ENCODE data around the gene GXYLT1.

Gene GXYLT1

GRCh38 chr12:42085594-42085993 lies 59.1 kb downstream of the GXYLT1 start:
- H3K4me3 ChIP-seq (ENCODE audit: severe bottlenecking): no peak overlapping the region
- ATAC-seq (ENCODE audit: low read depth): no peak
- H3K9me3 ChIP-seq (ENCODE audit: severe bottlenecking): no peaks in the 10 kb centered on the region
- H3K27me3 ChIP-seq (ENCODE audit: insufficient read depth, poor library complexity, severe bottlenecking): no peaks in the 10 kb centered on the region
- H3K36me3 ChIP-seq (ENCODE audit: low read depth): no peaks in the 10 kb centered on the region; the same call in 1 of the 2 replicates
- no peak for DNase-seq (ENCODE audit: low spot score)
- H3K27ac ChIP-seq (ENCODE audit: poor library complexity, severe bottlenecking): no peak overlapping the region
- no peak for TF ChIP-seq CTCF (IDR thresholded peaks at IDR 0.05; ENCODE audit: poor library complexity, severe bottlenecking)
- H3K4me1 ChIP-seq (ENCODE audit: insufficient read depth, poor library complexity, severe bottlenecking): peaks cover 3% of the 10 kb centered on the region

- no peak for TF ChIP-seq CTCF (IDR thresholded peaks at IDR 0.05; ENCODE audit: poor library complexity, severe bottlenecking)
- Histone ChIP-seq H3K4me3 (ENCODE audit: severe bottlenecking) (no peak overlapping the region), H3K27ac (ENCODE audit: poor library complexity, severe bottlenecking) (no peak overlapping the region), H3K36me3 (ENCODE audit: low read depth) (no peaks in the 10 kb centered on the region; the same call in 1 of the 2 replicates), H3K4me1 (ENCODE audit: insufficient read depth, poor library complexity, severe bottlenecking) (no peaks in the 10 kb centered on the region), H3K27me3 (ENCODE audit: insufficient read depth, poor library complexity, severe bottlenecking) (no peaks in the 10 kb centered on the region), H3K9me3 (ENCODE audit: severe bottlenecking) (no peaks in the 10 kb centered on the region)
- DNase-seq (ENCODE audit: low spot score) (no peak), ATAC-seq (ENCODE audit: low read depth) (no peak)
Observed at GRCh38 chr12:42084522-42084921, 60.2 kb downstream of the GXYLT1 start.

GRCh38 chr12:42076976-42077375 lies 67.7 kb downstream of the GXYLT1 start:
- no peak for DNase-seq (ENCODE audit: low spot score)
- no peak for TF ChIP-seq CTCF (IDR thresholded peaks at IDR 0.05; ENCODE audit: poor library complexity, severe bottlenecking)
- Histone ChIP-seq H3K27me3 (ENCODE audit: insufficient read depth, poor library complexity, severe bottlenecking) (no peaks in the 10 kb centered on the region), H3K9me3 (ENCODE audit: severe bottlenecking) (no peaks in the 10 kb centered on the region), H3K4me3 (ENCODE audit: severe bottlenecking) (no peak overlapping the region), H3K4me1 (ENCODE audit: insufficient read depth, poor library complexity, severe bottlenecking) (no peaks in the 10 kb centered on the region), H3K27ac (ENCODE audit: poor library complexity, severe bottlenecking) (no peak overlapping the region), H3K36me3 (ENCODE audit: low read depth) (no peaks in the 10 kb centered on the region)
- ATAC-seq (ENCODE audit: low read depth): no peak

GRCh38 chr12:42070036-42070435 lies 74.6 kb downstream of the GXYLT1 start:
- Histone ChIP-seq H3K4me1 (ENCODE audit: insufficient read depth, poor library complexity, severe bottlenecking) (no peaks in the 10 kb centered on the region), H3K36me3 (ENCODE audit: low read depth) (no peaks in the 10 kb centered on the region), H3K27me3 (ENCODE audit: insufficient read depth, poor library complexity, severe bottlenecking) (no peaks in the 10 kb centered on the region), H3K9me3 (ENCODE audit: severe bottlenecking) (no peaks in the 10 kb centered on the region), H3K27ac (ENCODE audit: poor library complexity, severe bottlenecking) (no peak overlapping the region), H3K4me3 (ENCODE audit: severe bottlenecking) (no peak overlapping the region)
- ATAC-seq (ENCODE audit: low read depth) (no peak), DNase-seq (ENCODE audit: low spot score) (no peak)
- TF ChIP-seq CTCF (IDR thresholded peaks at IDR 0.05; ENCODE audit: poor library complexity, severe bottlenecking): no peak

DNA sequence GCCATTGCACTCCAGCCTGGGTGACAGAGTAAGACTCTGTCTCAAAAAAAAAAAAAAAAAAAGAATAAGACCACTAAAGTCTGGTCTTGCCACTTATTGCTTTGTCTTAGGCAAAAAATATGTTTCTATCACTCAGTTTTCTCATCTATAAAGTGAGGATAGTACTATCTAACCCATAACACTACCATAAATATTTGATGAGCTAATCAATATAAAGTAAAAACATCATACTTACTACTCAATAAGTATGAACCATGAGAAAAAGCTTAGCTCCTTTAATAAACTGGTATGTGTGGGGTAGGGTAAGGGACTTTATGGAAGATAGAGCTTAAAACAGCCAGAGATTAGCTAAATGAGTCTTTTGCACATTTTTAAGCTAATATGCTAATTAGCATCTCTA lies 85.5 kb downstream of the GXYLT1 start:
- no peaks in the 10 kb centered on the region for H3K27me3 ChIP-seq (ENCODE audit: insufficient read depth, poor library complexity, severe bottlenecking)
- no peak for ATAC-seq (ENCODE audit: low read depth)
- no peaks in the 10 kb centered on the region for H3K4me1 ChIP-seq (ENCODE audit: insufficient read depth, poor library complexity, severe bottlenecking)

More for the DNA sequence above, 85.5 kb downstream of the GXYLT1 start:
- no peaks in the 10 kb centered on the region for H3K36me3 ChIP-seq (ENCODE audit: low read depth)
- no peak overlapping the region for H3K4me3 ChIP-seq (ENCODE audit: severe bottlenecking)
- H3K9me3 ChIP-seq (ENCODE audit: severe bottlenecking): no peaks in the 10 kb centered on the region
- no peak for TF ChIP-seq CTCF (IDR thresholded peaks at IDR 0.05; ENCODE audit: poor library complexity, severe bottlenecking)
- DNase-seq (ENCODE audit: low spot score): no peak
- no peak overlapping the region for H3K27ac ChIP-seq (ENCODE audit: poor library complexity, severe bottlenecking)

All from RWPE2 (cell line).